Measurements from ENCODE around the gene HEATR5B. TPM values are rescaled to one million over a fixed set of nuclear protein-coding genes. Genes with fewer than 3 reads are reported as not detected.

The HEATR5B gene
- total RNA-seq, 1 donor from 2014 or later = 50.3 TPM

DNA sequence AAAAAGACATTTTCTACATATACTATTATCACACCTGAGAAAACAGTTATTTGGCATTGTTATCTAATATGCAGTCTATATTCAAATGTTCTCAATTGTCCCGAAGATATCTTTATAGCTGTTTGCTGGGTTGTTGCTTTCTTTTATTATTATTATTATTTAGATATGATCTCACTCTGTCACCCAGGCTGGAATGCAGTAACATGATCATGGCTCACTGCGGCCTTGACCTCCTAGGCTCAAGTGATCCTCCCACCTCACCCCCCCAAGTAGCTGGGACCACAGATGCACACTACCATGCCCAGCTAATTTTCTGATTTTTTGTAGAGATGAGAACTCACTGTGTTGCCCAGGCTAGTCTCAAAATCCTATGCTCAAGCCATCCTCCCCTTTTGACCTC lies 20.0 kb upstream of the HEATR5B start:
- Mint-ChIP-seq H3K9me3 (no peaks in the 10 kb centered on the region), H3K27me3 (no peaks in the 10 kb centered on the region), H3K36me3 (ENCODE audit: low read depth) (peaks cover 73% of the 10 kb centered on the region), H3K27ac (no peak overlapping the region), H3K4me3 (no peak overlapping the region), H3K4me1 (peaks cover 1% of the 10 kb centered on the region)
- POLR2A ChIA-PET = interaction anchor here (0.9 kb wide), 1 partner anchor 104 kb away, joined by 3 read pairs; no protein-coding TSS in a partner anchor
- intact Hi-C loops (cut with micrococcal nuclease) = no loop called here
- TF ChIP-seq, protein P1, sequence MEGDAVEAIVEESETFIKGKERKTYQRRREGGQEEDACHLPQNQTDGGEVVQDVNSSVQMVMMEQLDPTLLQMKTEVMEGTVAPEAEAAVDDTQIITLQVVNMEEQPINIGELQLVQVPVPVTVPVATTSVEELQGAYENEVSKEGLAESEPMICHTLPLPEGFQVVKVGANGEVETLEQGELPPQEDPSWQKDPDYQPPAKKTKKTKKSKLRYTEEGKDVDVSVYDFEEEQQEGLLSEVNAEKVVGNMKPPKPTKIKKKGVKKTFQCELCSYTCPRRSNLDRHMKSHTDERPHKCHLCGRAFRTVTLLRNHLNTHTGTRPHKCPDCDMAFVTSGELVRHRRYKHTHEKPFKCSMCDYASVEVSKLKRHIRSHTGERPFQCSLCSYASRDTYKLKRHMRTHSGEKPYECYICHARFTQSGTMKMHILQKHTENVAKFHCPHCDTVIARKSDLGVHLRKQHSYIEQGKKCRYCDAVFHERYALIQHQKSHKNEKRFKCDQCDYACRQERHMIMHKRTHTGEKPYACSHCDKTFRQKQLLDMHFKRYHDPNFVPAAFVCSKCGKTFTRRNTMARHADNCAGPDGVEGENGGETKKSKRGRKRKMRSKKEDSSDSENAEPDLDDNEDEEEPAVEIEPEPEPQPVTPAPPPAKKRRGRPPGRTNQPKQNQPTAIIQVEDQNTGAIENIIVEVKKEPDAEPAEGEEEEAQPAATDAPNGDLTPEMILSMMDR (IDR thresholded peaks at IDR 0.05) = no peak
- no peak for ATAC-seq (ENCODE audit: low read depth)
- CTCF ChIA-PET = interaction anchor here (1.4 kb wide), 1 partner anchor 12 kb away, joined by 3 read pairs; no protein-coding TSS in a partner anchor
- no peak for DNase-seq

DNA sequence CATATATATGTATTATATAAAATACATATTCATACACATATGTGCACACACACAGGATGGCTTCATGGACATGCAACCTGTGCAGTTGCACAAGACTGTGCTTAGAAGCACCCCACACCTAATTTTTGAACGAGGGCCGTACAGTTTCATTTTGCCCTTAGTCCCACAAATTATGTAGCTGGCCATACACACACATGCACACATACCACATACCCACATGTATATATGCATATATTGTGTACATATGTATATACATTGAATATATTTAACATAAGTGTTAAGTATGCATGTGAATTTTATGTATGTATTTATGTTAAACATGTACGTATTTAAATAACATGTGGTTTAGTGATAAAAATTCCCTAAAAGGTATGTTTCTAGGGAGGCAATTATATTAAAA lies 18.4 kb upstream of the HEATR5B start:
- H3K27me3 Mint-ChIP-seq = no peaks in the 10 kb centered on the region
- no peak for ATAC-seq (ENCODE audit: low read depth)
- TF ChIP-seq, protein P1 (IDR thresholded peaks at IDR 0.05) = no peak
- no peak overlapping the region for H3K4me3 Mint-ChIP-seq
- no peak for DNase-seq
- H3K36me3 Mint-ChIP-seq (ENCODE audit: low read depth) = peaks cover 64% of the 10 kb centered on the region
- POLR2A ChIA-PET = interaction anchor here (1.0 kb wide), 1 partner anchor 11 kb away, joined by 3 read pairs; no protein-coding TSS in a partner anchor
- no peak overlapping the region for H3K27ac Mint-ChIP-seq
- H3K9me3 Mint-ChIP-seq = no peaks in the 10 kb centered on the region
- intact Hi-C loops (cut with micrococcal nuclease) = no loop called here
- peaks cover 8% of the 10 kb centered on the region for H3K4me1 Mint-ChIP-seq
- CTCF ChIA-PET = no interaction called here

DNA sequence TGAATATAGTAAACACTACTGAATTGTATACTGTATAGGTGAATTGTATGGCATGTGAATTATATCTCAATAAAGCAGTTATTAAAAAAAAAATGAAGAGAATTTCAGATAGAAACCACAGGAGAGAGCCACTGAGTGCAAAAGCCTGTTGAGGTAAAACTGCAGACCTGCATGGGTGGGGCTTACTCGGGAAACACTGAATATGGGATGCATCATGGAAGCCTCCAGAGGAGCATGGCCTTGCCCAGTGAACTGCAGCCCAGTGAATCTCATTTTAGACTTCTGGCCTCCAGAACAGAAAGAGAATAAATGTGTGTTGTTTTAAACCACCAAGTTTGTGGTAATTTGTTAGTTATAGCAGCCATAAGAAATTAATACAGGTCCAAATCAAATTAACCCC lies 15.9 kb upstream of the HEATR5B start:
- ChIA-PET CTCF (no interaction called here), POLR2A (no interaction called here)
- TF ChIP-seq, protein P1 (IDR thresholded peaks at IDR 0.05) = no peak
- H3K9me3 Mint-ChIP-seq = no peaks in the 10 kb centered on the region
- no peaks in the 10 kb centered on the region for H3K27me3 Mint-ChIP-seq
- intact Hi-C loops (cut with micrococcal nuclease) = no loop called here
- no peak for ATAC-seq (ENCODE audit: low read depth)
- H3K27ac Mint-ChIP-seq = peak overlapping the region; percentile 1
- peaks cover 27% of the 10 kb centered on the region for H3K4me1 Mint-ChIP-seq
- peaks cover 69% of the 10 kb centered on the region for H3K36me3 Mint-ChIP-seq (ENCODE audit: low read depth)
- no peak overlapping the region for H3K4me3 Mint-ChIP-seq
- DNase-seq = no peak

DNA sequence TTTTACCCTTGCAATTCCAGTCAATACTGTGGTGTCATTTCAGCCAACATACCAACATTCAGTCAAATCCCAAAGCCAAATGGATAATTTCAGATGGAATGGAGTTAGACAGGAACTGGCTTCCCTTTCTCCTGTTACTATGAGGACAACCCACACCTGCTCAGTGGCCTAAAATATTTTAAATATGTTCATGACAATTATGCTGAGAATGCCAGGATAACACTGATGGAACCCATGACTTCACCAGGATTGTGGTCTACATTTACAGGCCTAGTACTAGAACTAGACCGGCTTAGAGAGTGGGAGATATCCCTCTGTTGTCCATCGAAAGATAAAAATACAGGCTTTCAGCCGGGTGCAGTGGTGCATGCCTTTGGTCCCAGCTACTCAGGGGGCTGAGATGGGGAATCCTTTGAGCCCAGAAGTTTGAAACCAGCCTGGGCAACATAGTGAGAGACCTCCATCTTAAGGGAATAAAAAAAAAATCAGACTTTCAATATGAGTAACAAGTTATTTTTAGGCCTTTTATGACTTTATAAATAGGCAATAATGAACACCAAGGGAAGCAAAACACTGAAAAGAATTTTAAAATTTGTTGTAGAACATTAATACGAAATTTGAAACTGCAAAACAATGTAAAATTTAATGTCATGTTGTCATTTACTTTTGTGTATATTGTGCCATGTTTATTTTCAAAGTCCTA lies 14.4 kb upstream of the HEATR5B start:
- Mint-ChIP-seq H3K27ac (peak overlapping the region; percentile 35), H3K9me3 (no peaks in the 10 kb centered on the region)

GRCh38 chr2:37096568-37096967 lies 12.4 kb upstream of the HEATR5B start:
- TF ChIP-seq, protein P1 (IDR thresholded peaks at IDR 0.05) = no peak
- Mint-ChIP-seq H3K4me3 (no peak overlapping the region), H3K4me1 (peaks cover 47% of the 10 kb centered on the region), H3K27me3 (no peaks in the 10 kb centered on the region), H3K27ac (peak overlapping the region; percentile 76), H3K9me3 (no peaks in the 10 kb centered on the region), H3K36me3 (ENCODE audit: low read depth) (peaks cover 77% of the 10 kb centered on the region)
- intact Hi-C loops (cut with micrococcal nuclease) = loop anchor here (2.0 kb wide), 1 partner anchor 16 kb away; no protein-coding TSS in a partner anchor
- POLR2A ChIA-PET = interaction anchor here (0.6 to 1.3 kb wide), 3 partner anchors 11 to 59 kb away, joined by 3 to 7 read pairs (median 4); no protein-coding TSS in a partner anchor
- ATAC-seq (ENCODE audit: low read depth) = peak; percentile 47
- no peak for DNase-seq
- CTCF ChIA-PET = no interaction called here

More for the DNA sequence above, 14.4 kb upstream of the HEATR5B start:
- intact Hi-C loops (cut with micrococcal nuclease) = no loop called here
- Mint-ChIP-seq H3K4me3 (no peak overlapping the region), H3K36me3 (ENCODE audit: low read depth) (peaks cover 72% of the 10 kb centered on the region), H3K27me3 (no peaks in the 10 kb centered on the region), H3K4me1 (peaks cover 33% of the 10 kb centered on the region)
- TF ChIP-seq, protein P1 (IDR thresholded peaks at IDR 0.05) = no peak
- no peak for DNase-seq
- ChIA-PET POLR2A (interaction anchor here (1.3 kb wide), 1 partner anchor 14 kb away, joined by 5 read pairs; the partner anchor contains the start of genes GPATCH11 and HEATR5B), CTCF (interaction anchor here (0.6 kb wide), 1 partner anchor 185 kb away, joined by 3 read pairs; no protein-coding TSS in a partner anchor)
- no peak for ATAC-seq (ENCODE audit: low read depth)

Data from activated B cell treated with CpG ODN at 0.5 μM for 24 hours (primary cell).